ENCODE results near the gene WDPCP.

The WDPCP gene

DNA sequence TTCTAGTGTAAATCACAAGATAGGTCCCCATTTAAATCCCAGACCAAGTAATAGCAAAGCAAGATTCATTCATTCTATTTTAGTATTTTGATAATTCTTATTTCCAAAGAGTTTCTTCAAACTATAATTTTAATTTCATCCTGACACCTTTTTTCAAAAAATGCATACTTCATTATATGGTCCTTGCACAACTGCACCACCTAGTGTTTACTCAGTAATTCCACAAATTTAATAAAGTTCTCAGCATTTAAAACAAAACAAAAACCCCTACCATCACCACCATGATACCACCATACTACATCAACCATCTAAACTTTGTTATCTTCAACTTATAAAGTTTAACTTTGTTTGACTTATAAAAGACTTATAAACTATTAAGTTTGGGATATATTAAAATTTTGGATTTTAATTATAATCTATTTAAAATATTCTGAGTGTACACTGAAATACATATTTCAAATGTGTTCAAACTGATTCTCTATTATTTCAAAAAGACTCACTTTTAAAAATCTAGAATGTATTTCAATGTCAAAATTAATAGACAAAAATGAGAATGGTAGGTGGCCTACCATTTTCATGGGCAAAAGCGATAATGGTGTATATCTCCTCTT, 44.2 kb downstream of the WDPCP start:
- Histone ChIP-seq H4K8ac (ENCODE audit: low read length) (no peak overlapping the region), H4K91ac (ENCODE audit: low read length) (no peak overlapping the region), H3K79me1 (replicated peaks; ENCODE audit: low read length, poor library complexity, severe bottlenecking) (peaks cover 7% of the 10 kb centered on the region), H3K9me3 (ENCODE audit: control insufficient read depth, low read length) (no peaks in the 10 kb centered on the region), H3K18ac (ENCODE audit: low read depth in 1 of 2, low read length in 2 of 2) (no peak overlapping the region), H2BK120ac (ENCODE audit: low read depth, low read length) (no peak overlapping the region), H3K23ac (ENCODE audit: low read length in 2 of 2) (no peak overlapping the region), H2AK5ac (ENCODE audit: low read length, severe bottlenecking) (no peak overlapping the region), H3K36me3 (ENCODE audit: control insufficient read depth in 1 of 2, insufficient read depth in 2 of 2, low read depth in 1 of 2, low read length in 2 of 2) (no peaks in the 10 kb centered on the region), H3K4me2 (ENCODE audit: low read length, poor library complexity, severe bottlenecking) (no peak overlapping the region), H3K27ac (ENCODE audit: low read length, poor library complexity, severe bottlenecking) (no peak overlapping the region), H2BK15ac (ENCODE audit: low read depth, poor library complexity, severe bottlenecking) (no peak overlapping the region), H3K9ac (ENCODE audit: low read length) (no peak overlapping the region), H3K4ac (ENCODE audit: low read depth in 1 of 2, low read length in 2 of 2) (no peak overlapping the region), H2BK5ac (ENCODE audit: low read depth, low read length, poor library complexity, severe bottlenecking) (no peak overlapping the region), H3K4me1 (ENCODE audit: control insufficient read depth, insufficient read depth, low read depth, low read length) (no peaks in the 10 kb centered on the region), H3K14ac (ENCODE audit: low read length in 2 of 2) (no peak overlapping the region), H2BK12ac (ENCODE audit: low read length in 2 of 2) (no peak overlapping the region), H3K27me3 (ENCODE audit: control insufficient read depth in 1 of 2, insufficient read depth in 1 of 2, low read length in 2 of 2) (no peaks in the 10 kb centered on the region), H3K4me3 (ENCODE audit: insufficient read depth in 1 of 2, low read depth in 1 of 2, low read length in 2 of 2) (no peak overlapping the region), H2AFZ (ENCODE audit: low read depth, low read length) (no peak overlapping the region)
- 100% methylated on average over 1 of the region's 1 CpG for WGBS
- DNase-seq = peak; percentile 6

DNA sequence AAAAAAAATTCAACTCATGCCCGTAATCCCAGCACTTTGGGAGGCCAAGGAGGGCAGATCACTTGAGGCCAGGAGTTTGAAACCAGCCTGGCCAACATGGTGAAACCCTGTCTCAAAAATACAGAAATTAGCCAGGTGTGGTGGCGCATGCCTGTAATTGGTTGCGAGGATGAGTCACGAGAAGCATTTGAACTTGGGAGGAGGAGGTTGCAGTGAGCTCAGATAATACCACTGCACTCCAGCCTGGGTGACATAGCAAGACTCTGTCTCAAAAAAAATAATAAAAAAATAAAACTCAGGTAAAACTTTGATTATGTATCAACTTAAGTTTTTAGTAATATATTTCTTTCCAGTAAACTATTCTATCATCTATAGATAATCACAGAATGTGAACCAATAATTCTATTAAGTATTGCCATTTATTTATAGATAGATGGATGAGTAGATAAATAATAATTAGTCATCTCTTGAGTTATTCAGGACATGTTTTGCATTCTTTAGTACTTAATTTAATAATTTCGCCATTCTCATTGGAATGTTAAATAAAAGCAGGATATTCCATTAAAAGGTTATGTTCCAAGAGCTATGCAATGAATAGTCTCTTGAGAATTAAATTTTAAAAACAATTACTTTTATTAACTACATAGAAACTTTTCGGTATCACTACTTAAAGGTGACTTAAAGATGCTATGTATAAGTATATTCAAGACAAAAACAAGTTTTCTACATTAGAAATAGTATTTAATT, 48.7 kb downstream of the WDPCP start:
- no peak overlapping the region for H2AK5ac ChIP-seq (ENCODE audit: low read length, severe bottlenecking)
- DNase-seq = no peak
- no peaks in the 10 kb centered on the region for H3K36me3 ChIP-seq (ENCODE audit: control insufficient read depth in 1 of 2, insufficient read depth in 2 of 2, low read depth in 1 of 2, low read length in 2 of 2)
- H2BK120ac ChIP-seq (ENCODE audit: low read depth, low read length) = no peak overlapping the region
- H3K27me3 ChIP-seq (ENCODE audit: control insufficient read depth in 1 of 2, insufficient read depth in 1 of 2, low read length in 2 of 2) = no peaks in the 10 kb centered on the region
- H2BK12ac ChIP-seq (ENCODE audit: low read length in 2 of 2) = no peak overlapping the region
- peaks cover 6% of the 10 kb centered on the region for H3K79me1 ChIP-seq (replicated peaks; ENCODE audit: low read length, poor library complexity, severe bottlenecking)
- no peak overlapping the region for H3K4me3 ChIP-seq (ENCODE audit: insufficient read depth in 1 of 2, low read depth in 1 of 2, low read length in 2 of 2)
- H3K18ac ChIP-seq (ENCODE audit: low read depth in 1 of 2, low read length in 2 of 2) = no peak overlapping the region
- H4K8ac ChIP-seq (ENCODE audit: low read length) = no peak overlapping the region
- H3K23ac ChIP-seq (ENCODE audit: low read length in 2 of 2) = no peak overlapping the region
- no peak overlapping the region for H2BK5ac ChIP-seq (ENCODE audit: low read depth, low read length, poor library complexity, severe bottlenecking)
- H3K4me2 ChIP-seq (ENCODE audit: low read length, poor library complexity, severe bottlenecking) = no peak overlapping the region
- H2AFZ ChIP-seq (ENCODE audit: low read depth, low read length) = no peak overlapping the region
- no peak overlapping the region for H4K91ac ChIP-seq (ENCODE audit: low read length)
- H3K4me1 ChIP-seq (ENCODE audit: control insufficient read depth, insufficient read depth, low read depth, low read length) = no peaks in the 10 kb centered on the region
- H3K27ac ChIP-seq (ENCODE audit: low read length, poor library complexity, severe bottlenecking) = no peak overlapping the region
- H2BK15ac ChIP-seq (ENCODE audit: low read depth, poor library complexity, severe bottlenecking) = no peak overlapping the region
- H3K14ac ChIP-seq (ENCODE audit: low read length in 2 of 2) = no peak overlapping the region
- no peak overlapping the region for H3K4ac ChIP-seq (ENCODE audit: low read depth in 1 of 2, low read length in 2 of 2)
- H3K9ac ChIP-seq (ENCODE audit: low read length) = no peak overlapping the region
- H3K9me3 ChIP-seq (ENCODE audit: control insufficient read depth, low read length) = no peaks in the 10 kb centered on the region
- over 99% methylated on average over 3 of the region's 6 CpGs for WGBS

DNA sequence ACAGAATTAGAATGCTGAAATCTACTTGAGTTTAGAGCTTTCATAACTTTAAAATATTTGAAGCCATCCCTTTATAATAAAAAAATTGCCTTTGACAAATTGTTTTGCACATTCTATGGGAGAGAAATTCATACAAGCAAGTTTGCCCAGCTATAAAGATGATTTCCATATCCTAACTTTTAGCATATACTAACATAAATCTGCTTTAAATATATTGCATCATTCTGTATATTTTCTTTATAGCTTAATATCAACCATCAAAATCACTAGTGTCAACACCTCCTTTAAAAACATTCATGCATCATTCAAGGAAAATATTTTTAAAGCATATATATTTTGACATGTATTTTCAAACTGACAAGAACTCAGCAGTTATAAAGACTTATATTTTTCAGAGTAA, 49.9 kb downstream of the WDPCP start:
- no peaks in the 10 kb centered on the region for H3K36me3 ChIP-seq (ENCODE audit: control insufficient read depth in 1 of 2, insufficient read depth in 2 of 2, low read depth in 1 of 2, low read length in 2 of 2)
- H3K4ac ChIP-seq (ENCODE audit: low read depth in 1 of 2, low read length in 2 of 2) = no peak overlapping the region
- H3K9me3 ChIP-seq (ENCODE audit: control insufficient read depth, low read length) = no peaks in the 10 kb centered on the region
- no peak overlapping the region for H2AK5ac ChIP-seq (ENCODE audit: low read length, severe bottlenecking)
- H3K23ac ChIP-seq (ENCODE audit: low read length in 2 of 2) = no peak overlapping the region
- no peak overlapping the region for H3K9ac ChIP-seq (ENCODE audit: low read length)
- no peaks in the 10 kb centered on the region for H3K4me1 ChIP-seq (ENCODE audit: control insufficient read depth, insufficient read depth, low read depth, low read length)
- no peak overlapping the region for H3K18ac ChIP-seq (ENCODE audit: low read depth in 1 of 2, low read length in 2 of 2)
- H2BK12ac ChIP-seq (ENCODE audit: low read length in 2 of 2) = no peak overlapping the region
- no peaks in the 10 kb centered on the region for H3K27me3 ChIP-seq (ENCODE audit: control insufficient read depth in 1 of 2, insufficient read depth in 1 of 2, low read length in 2 of 2)
- H3K4me3 ChIP-seq (ENCODE audit: insufficient read depth in 1 of 2, low read depth in 1 of 2, low read length in 2 of 2) = no peak overlapping the region
- DNase-seq = no peak
- H3K27ac ChIP-seq (ENCODE audit: low read length, poor library complexity, severe bottlenecking) = no peak overlapping the region
- no peak overlapping the region for H2BK120ac ChIP-seq (ENCODE audit: low read depth, low read length)
- H4K91ac ChIP-seq (ENCODE audit: low read length) = no peak overlapping the region
- no peak overlapping the region for H2BK15ac ChIP-seq (ENCODE audit: low read depth, poor library complexity, severe bottlenecking)
- peaks cover 6% of the 10 kb centered on the region for H3K79me1 ChIP-seq (replicated peaks; ENCODE audit: low read length, poor library complexity, severe bottlenecking)
- H4K8ac ChIP-seq (ENCODE audit: low read length) = no peak overlapping the region
- H3K4me2 ChIP-seq (ENCODE audit: low read length, poor library complexity, severe bottlenecking) = no peak overlapping the region
- no peak overlapping the region for H2BK5ac ChIP-seq (ENCODE audit: low read depth, low read length, poor library complexity, severe bottlenecking)
- H3K14ac ChIP-seq (ENCODE audit: low read length in 2 of 2) = no peak overlapping the region
- no peak overlapping the region for H2AFZ ChIP-seq (ENCODE audit: low read depth, low read length)

DNA sequence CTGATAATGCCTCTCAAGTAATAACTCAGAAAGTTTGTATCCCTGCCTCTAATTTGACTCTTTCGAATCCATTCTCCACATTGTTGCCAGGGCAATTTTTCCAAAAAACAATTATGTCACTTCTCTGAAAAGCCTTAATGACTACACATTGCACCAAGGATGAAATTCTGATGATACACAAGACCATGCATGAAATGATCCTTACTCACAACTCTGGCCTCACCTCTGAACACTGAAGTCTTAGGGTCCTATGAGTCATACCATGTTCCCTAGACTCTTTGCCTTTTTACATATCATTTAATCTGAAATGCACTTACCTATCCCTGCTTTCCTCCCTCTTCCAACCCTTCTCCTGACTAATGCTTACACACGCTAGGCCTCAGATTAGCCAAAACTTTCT, 51.0 kb downstream of the WDPCP start:
- no peaks in the 10 kb centered on the region for H3K9me3 ChIP-seq (ENCODE audit: control insufficient read depth, low read length)
- H2BK120ac ChIP-seq (ENCODE audit: low read depth, low read length) = no peak overlapping the region
- 92% methylated on average over 2 of the region's 2 CpGs for WGBS
- no peak overlapping the region for H2AK5ac ChIP-seq (ENCODE audit: low read length, severe bottlenecking)
- H3K14ac ChIP-seq (ENCODE audit: low read length in 2 of 2) = no peak overlapping the region
- peaks cover 6% of the 10 kb centered on the region for H3K79me1 ChIP-seq (replicated peaks; ENCODE audit: low read length, poor library complexity, severe bottlenecking)
- H3K4me2 ChIP-seq (ENCODE audit: low read length, poor library complexity, severe bottlenecking) = no peak overlapping the region
- H3K4me1 ChIP-seq (ENCODE audit: control insufficient read depth, insufficient read depth, low read depth, low read length) = no peaks in the 10 kb centered on the region
- H3K18ac ChIP-seq (ENCODE audit: low read depth in 1 of 2, low read length in 2 of 2) = no peak overlapping the region
- H3K27me3 ChIP-seq (ENCODE audit: control insufficient read depth in 1 of 2, insufficient read depth in 1 of 2, low read length in 2 of 2) = no peaks in the 10 kb centered on the region
- no peak overlapping the region for H2BK5ac ChIP-seq (ENCODE audit: low read depth, low read length, poor library complexity, severe bottlenecking)
- H2BK12ac ChIP-seq (ENCODE audit: low read length in 2 of 2) = no peak overlapping the region
- no peaks in the 10 kb centered on the region for H3K36me3 ChIP-seq (ENCODE audit: control insufficient read depth in 1 of 2, insufficient read depth in 2 of 2, low read depth in 1 of 2, low read length in 2 of 2)
- H3K4ac ChIP-seq (ENCODE audit: low read depth in 1 of 2, low read length in 2 of 2) = no peak overlapping the region
- H2AFZ ChIP-seq (ENCODE audit: low read depth, low read length) = no peak overlapping the region
- DNase-seq = no peak
- H4K91ac ChIP-seq (ENCODE audit: low read length) = no peak overlapping the region
- H3K4me3 ChIP-seq (ENCODE audit: insufficient read depth in 1 of 2, low read depth in 1 of 2, low read length in 2 of 2) = no peak overlapping the region
- no peak overlapping the region for H3K23ac ChIP-seq (ENCODE audit: low read length in 2 of 2)
- no peak overlapping the region for H3K27ac ChIP-seq (ENCODE audit: low read length, poor library complexity, severe bottlenecking)
- H3K9ac ChIP-seq (ENCODE audit: low read length) = peak overlapping the region; percentile 53
- H2BK15ac ChIP-seq (ENCODE audit: low read depth, poor library complexity, severe bottlenecking) = no peak overlapping the region
- H4K8ac ChIP-seq (ENCODE audit: low read length) = no peak overlapping the region

Data from mesenchymal stem cell (in vitro differentiated cells and primary cell).